ENCODE measurements around the gene MBD3L1.
A peak's percentile ranks its signal among the peaks of the same experiment; 100 is the strongest.

The MBD3L1 gene

DNA sequence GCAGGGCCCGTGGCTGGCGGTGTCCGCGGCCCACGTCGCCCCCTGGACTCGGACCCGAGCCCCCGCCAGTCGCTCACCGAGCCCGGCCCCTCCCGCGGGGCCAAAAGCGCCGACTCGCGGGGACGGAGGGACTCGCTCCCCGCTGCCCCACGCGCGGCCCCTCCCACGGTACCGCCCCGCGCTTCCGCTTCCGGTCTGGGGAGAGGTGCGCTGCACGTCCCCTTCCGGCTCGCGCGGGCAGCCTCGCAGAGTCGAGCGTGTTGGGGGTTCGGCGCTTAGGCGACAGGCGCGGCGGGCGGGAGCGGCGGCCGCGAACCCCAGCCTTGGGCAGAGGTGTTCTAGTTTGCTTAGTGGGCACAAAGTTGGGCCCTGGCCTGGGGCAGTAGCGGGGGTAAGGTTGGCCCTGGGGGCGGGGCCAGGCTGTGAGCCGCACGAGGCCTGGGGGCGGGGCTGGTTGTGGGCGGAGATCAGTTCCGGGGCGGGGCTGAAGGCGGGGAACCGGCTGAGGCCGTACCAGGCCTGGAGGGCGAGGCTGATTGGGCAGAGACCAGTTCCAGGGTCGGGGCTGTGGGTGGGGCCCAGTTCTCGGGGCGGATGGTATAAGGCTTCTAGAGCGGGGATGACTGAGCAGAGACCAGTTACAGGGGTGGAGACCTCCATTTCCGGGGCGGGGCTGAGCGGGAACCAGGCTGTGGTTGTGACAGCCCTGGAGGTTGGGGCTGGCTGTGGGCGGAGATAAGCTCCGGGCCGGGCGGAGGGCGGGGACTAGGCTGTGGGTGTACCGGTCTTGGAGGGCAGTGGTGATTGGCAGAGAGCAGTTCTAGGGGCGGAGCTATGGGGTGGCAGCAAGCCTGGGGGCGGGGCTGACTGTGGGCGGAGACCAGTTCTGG is at the start of gene MBD3L1, which contains the start of gene ZNF558:
Gene MBD3L1 (plus strand): TSS at position 246 of the 890 bp plus-strand sequence. CDS start 10,302 bp downstream, outside the sequence.
Gene ZNF558 (minus strand): TSS at position 173 of the 890 bp plus-strand sequence. CDS start 9,645 bp downstream, outside the sequence.
- peak; percentile 96 for DNase-seq

DNA sequence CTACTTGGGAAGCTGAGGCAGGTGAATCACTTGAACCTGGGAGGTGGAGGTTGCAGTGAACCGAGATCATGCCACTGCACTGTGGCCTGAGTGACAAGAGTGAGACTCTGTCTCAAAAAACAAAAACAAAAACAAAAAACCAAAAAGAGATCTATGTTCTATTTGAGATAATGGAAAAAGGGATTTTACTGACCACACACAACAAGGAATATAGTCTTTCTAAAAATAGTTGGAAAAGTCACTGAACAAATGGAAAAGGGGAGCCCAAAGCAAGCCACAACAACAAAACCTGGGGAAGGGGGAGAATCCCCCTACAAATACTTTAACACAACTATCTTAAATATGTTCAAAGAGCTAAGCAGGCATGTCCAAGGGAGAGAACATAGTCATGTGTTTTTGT is 37.4 kb upstream of the MBD3L1 start:
- no peak for DNase-seq

DNA sequence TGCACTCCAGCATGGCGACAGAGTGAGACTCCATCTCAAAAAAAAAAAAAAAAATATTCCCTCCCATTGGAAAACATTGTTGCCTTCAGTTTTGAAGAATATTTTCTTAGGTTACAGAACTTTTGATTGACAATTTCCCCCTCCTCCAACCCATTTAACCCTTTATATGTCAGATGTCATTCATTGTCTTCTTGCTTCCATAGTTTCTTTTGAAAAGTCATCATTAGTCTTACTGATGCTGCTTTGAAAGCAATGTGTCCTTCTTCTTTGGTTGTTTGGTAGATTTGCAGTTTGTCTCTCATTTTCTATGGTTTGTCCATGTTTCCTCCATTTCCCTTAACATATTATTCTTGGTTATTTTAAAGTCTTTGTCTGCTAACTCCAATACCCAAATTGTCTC is 25.5 kb upstream of the MBD3L1 start:
- DNase-seq, result no peak

DNA sequence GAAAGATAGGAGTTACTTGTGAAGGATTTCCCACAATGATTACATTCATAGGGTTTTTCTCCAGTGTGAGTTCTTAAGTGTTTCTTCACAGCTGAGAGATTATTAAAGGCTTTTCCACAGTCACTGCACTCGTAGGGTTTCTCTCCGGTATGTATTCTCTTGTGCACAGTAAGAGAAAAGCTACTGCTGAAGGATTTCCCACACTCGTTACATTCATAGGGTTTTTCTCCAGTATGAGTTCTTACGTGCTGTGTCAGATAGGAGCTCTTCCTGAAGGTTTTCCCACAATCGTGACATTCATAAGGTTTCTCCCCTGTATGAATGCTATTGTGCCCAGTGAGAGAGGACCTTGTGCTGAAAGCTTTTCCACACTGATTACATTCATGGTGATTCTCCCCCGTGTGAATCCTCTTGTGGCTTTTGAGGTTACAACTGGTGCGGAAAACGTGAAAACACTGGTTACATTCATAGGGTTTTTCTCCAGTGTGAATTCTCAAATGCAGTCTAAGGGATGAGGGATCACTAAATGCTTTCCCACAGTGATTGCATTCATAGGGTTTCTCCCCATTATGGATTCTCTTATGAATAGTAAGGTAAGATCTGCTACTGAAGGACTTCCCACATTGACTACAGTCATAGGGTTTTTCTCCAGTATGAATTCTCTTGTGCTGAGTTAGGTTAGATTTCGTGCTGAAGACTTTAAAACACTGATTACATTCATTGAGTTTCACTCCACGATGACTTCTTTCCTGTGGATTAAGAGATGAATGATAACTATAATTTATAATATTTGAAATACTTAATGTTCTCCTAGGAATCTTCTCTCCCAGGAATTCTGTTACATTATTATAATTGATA is 20.6 kb upstream of the MBD3L1 start:
- no peak for DNase-seq

DNA sequence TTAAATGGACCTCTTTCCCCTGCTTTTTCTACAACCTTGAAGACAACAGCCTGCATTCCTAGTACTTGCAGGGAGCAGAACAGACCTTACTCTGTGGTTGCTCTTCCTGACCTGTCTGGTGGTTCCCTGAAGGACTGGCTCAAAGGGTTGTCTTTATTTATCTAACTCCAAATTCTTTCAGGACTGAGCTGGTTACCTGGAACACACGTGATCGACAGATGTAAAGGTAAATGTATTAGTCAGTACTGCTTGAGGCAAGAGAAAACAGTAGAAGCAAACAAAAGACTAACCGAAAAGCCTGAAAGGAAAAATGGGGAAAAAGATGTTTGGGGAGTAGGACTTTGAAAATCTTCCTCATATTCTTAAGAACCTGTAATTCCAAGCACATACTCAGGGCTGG is 18.0 kb upstream of the MBD3L1 start:
- DNase-seq, result no peak

DNA sequence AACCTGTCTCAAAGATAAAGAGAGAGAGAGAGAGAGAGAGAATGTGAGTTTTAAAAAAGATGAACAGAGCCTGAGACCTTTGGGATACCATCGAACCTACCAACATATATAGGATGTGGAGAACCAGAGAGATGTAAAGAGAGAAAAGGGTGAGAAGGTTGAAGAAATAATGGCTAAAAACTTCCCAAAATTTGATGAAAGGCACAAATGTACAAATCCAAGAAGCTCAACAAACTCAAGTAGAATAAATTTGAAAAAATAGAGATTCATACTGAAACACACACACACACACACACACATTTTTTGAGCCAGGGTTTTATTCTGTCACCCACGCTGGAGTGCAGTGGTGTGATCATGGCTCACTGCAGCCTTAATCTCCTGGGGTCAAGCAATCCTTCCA is 16.4 kb upstream of the MBD3L1 start:
- no peak for DNase-seq

DNA sequence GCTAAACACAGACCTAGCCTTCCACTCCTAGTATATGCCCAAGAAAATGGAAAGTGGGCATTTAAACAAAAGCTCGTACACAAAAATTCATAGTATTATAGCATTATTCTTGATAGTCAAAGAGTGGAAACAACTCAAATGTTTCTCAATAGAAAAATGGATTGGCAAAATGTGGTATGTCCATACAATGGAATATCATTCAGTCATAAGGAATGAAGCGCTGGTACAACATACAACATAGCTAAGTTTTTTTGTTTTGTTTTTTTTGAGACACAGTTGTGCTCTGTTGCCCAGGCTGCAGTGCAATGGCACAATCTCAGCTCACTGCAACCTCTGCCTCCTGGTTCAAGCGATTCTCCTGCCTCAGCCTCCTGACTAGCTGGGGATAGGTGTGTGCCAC is 11.9 kb upstream of the MBD3L1 start:
- no peak for DNase-seq

DNA sequence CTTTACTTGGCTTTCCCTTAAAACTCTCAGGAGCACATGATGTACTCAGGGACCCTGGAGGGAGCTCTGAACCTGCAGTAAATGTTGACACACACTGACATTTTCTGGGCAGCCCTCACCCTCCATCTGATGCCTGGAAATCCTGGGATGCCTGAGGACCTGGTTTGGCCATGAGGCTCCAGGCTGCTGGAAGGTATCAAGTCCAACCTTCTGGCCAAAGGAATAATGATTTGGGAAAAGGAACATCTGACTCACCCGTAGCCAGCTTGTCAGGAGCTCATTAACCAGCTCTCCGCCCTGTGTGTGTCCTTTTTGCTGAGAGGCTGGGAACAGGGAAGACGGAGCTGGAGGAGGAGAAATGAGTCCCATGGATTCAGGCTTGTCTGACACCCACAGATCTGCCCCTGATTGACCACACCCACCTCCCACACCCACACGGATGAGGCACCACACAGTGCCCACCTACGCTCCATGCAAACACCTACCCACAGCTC is 10.4 kb upstream of the MBD3L1 start:
- no peak for DNase-seq

DNA sequence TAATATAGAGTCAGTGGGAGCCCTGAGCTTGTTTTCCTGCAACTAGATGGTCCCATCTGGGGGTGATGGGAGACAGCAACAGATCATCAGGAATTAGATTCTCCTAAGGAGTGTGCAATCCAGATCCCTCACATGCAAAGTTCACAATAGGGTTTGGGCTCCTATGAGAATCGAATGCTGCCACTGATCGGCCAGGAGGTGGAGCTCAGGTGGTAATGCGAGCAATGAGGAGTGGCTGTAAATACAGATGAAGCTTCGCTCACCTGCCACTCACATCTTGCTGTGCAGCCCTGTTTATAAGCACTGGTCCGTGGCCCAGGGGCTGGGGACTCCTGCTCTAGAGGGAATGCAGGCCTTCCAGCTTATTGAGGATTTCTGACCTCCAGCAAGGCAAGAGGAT is 5.8 kb upstream of the MBD3L1 start:
- no peak for DNase-seq

DNA sequence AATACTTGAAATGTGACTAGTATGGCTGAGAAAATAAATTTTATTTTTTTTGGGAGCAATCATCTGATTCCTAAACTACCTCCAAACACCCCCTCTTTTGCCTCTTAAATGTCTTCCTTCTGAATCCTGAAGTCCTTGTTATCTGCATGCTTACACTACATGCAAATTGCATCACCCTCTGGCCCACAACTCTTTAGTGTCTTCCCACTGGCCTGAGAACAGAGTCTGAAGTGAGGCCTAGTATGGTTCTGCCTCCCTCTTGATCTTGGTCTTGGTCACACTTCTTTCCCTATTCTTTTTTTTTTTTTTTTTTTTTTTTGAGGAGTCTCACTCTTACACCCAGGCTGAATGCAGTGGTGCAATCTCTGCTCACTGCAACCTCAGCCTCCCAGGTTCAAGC is 4.9 kb upstream of the MBD3L1 start:
- no peak for DNase-seq

DNA sequence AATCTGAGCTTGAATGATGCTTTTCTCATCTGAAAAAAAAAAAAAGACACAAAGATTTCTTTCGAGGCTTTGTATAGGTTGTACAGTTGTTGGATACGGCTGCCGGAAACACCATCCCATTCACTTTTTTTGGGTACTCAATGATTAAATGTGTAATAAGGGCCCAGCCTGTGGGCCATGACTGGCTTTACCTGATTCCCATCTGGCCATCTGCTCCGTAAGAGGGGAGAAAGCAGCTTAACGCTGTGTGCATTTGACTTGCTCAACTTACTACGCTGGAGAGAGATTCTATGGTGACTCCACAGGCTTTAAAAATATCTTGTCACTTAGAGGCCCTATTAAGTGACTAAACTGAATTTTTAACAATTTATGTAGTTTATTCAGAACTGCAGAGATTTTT is 804 bp upstream of the MBD3L1 start:
- DNase-seq, result no peak

DNA sequence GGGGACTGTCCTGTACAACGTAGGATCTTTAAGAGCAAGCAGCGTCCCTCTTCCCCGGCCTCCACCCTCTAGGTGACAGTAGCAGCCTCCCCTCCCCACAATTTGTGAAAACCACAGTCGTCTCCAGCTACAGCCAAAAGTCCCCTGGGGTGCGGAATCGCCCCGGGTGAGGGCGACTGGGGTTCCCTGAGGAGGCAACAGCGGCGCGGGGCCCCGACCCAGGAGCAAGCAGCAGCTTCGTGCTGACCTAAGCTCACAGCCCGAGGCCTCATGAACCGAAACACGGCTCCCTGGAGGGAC is 395 bp upstream of the MBD3L1 start:
- no peak for DNase-seq

DNA sequence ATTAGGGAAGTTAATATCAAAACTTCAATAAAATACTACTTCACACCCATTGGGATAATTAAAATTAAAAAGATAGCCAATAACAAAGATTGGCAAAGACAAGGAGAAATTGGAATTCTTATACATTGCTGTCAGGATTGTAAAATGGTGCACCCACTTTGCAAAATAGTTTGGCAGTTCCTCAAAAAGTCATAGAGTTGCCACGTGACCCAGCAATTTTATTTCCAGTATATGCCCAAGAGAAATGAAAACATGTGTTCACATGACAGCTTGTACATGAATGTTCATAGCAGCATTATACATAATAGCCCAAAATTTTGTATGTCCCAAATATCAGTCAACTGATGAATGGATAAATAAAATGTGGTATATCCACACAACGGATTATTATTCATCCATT is 3.3 kb downstream of the MBD3L1 start:
- DNase-seq, result no peak

DNA sequence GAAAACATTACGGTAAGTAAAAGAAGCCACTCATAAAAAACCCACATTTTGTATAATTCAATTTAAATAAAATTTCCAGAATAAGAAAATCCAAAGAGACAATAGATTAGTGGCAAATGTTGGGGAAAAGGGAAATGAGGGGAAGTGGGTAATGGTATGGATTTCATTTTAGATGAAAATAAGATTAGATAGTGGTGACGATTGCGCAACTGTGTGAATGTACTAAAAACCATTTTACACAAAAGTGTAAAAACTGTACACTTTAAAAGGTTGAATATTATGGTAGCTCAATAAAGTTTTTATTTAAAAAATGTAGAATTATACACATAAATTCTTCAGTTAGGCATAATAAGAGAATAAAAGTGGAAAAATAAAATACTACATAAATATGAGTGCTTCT is 3.7 kb downstream of the MBD3L1 start:
- DNase-seq, result no peak

DNA sequence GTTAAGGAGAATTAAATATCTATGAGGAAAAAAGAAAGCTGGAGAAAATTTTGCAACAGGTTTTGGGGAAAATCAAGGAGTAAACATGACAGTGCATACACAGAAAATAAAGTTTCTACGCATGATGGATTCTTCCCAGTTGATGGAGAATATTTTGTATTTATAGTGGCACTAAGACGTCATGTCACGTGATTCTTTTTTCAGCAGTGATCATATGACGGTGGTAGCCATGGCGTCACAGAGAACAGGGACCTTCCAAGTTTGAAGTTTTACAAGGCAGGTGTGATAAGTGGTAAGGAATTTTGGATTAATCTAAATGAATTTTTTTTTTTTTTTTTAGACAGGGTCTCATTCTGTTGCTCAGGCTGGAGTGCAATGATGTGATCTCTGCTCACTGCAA is 8.5 kb downstream of the MBD3L1 start:
- no peak for DNase-seq

DNA sequence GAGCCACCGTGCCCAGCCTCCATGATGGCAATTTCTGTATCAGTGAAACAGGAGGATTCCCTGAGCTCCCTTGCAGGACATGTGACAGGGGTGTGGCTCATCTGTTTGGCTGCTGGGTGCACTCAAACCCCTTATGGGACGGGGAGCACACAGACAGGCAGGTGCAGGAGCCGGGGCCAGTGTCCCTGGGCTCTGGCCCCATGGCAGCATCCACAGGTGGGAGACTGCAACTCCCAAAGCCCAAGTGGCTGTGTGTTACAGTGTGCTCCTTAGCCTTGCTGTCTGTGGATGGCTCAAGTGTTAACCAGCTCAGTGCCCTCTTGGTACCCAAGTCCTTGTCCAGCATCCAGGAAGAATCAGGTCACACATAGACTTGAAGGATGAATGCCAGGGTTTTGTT is 14.6 kb downstream of the MBD3L1 start:
- no peak for DNase-seq

DNA sequence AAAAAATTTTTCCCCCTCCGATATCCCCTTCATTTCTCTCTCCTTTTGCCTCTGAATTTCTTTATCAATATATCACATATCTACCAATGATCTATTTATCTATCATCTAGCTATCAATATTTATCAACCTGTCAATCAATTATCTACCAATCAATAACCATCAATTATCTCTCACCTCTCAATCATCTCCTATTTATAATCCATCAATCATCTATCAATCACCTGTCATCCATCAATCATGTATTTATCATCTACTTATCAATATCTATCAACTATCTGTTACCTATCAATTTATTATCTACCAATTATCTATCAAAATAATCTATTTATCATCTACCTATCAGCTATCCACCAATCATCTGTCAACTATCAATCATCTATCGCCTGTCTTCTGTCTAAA is 17.1 kb downstream of the MBD3L1 start:
- no peak for DNase-seq

DNA sequence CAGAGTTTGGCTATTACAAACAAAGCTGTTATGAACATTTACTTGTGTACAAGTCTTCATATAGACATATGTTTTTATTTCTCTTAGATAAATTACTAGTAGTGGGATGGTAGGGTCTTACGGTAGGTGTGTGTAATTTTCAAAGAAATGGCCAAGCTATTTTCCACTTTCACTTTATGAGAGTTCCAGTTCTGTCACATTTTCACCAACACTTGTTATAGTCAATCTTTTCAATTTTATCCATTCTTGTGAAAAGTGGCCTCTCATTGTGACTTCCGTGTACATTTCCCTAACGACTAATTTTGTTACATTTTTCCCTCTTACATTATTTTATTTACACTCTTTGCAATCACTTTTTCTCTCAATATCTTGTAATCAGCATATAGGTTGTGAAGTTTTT is 18.3 kb downstream of the MBD3L1 start:
- DNase-seq, result no peak

DNA sequence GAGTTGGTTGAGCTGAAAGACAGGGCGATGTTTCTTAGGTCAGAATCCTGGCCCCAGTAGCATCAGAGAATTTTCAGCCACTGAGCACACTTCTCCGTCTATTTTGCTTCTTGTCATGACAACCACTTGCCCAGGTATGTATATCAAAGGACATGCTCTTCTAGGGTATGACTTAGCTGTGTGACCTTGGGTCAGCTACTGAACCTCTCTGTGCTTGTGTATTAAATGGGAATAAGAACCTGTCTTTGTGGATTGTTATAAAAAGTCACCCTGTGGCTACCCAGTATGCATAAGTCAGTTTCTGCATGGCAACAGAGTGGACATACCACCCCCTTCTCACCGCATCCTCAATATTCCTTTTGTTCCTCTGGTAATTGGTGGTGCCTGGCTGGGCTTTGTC is 26.1 kb downstream of the MBD3L1 start:
- no peak for DNase-seq

DNA sequence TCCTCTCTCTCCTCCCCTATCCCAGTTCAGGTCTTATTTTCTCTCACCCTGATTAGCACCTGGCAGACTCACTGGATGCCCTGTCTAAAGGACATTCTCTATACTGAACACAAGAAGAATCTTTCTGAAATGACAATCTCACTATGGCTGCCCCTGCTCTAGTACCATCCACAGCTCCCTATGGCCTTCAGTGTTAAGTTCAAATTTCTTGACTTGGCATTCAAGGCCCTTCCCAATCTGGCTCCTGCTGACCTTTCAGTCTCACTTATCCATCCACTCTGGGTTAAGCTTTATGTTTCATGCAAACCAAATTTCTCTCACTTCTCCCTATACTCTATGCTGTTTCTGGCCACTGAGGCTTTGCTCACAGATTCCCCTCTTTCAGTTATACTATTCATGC is 34.2 kb downstream of the MBD3L1 start:
- DNase-seq, result no peak

DNA sequence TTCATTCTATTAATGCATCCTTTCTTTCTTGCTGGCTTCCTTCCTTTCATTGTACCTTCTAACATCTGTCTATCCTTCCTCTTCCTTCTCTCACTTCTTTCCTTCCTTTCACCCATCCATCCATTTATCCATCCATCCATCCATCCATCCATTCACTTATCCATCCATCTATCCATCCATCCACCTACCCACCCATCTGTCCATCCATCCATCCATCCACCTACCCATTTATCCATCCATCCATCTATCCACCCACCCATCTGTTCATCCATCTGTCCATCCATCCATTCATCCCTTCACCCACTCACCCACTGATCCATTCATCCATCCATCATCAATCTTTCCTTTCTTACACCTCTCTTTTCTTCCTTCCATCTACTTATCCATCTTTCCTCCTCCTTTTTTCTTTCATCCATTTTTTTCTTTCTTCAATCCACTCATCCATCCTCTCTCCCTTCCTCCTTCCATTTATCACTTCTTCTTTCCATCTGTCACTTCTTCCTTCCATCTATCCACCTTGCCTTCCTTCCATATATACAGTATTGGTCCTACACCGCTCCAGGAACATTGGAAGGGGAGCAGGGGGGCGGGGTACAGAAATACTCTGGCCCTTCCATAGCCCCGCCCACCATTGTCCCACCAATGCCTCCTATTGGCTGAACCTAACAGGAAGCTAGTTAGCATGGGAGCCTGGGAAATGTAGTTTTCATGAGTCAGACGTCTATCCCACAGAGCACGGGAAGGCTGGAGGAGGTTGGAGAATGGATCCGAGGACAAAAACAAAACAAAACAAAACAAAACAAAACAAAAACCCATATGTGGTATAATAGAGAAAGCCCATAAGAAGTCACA is 45.9 kb downstream of the MBD3L1 start:
- no peak for DNase-seq

DNA sequence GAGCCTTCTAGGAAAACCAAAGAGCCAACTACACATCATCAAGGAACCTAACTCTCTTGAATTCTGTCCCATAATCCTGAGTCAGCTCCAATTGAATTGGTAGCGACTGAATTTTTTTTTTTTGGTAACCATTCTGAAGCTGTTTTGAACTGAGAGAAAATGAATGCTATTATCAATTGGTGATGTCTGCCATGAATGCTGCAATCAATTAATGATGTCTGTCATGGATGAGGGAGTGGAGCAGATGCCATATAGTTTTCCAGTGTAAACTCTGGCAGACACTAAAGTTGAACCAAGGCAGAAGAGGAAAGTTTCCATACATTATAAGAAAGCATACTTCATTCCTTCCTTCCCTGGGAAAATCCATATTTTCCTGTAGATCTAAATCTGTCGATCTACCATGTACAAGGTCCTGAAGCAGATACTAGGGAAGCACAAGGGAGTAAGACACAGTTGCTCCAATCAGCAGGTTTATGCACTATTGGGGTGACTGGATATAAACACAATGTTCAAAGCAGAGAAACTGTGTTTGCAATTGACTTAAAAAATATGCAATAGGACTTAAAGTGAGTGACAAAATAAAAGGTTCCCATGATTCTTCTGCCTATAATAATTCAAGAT is 48.8 kb downstream of the MBD3L1 start:
- no peak for DNase-seq

DNA sequence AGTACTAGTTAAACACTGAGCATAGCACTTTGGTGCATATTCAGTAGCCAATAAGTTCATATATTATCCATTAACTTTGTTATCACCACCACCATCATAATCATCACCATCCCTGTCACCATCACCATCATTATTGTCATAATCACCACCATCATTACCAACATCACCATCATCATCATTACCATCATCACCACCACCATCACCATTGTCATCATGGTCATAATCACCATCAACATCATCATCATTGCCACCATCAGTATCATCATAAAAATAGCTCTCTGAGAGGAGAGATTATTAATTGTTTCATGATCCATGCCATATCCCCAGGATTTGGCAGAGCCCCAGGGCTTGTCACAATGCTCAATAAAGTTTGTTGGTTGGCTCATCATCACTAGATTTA is 49.3 kb downstream of the MBD3L1 start:
- DNase-seq, result no peak

Measured in activated CD4-positive, alpha-beta T cell treated with anti-CD3 and anti-CD28 coated beads for 1 hour (primary cell).